K562 treated with DMSO at 1 percent for 24 hours (cell line): ENCODE results near the gene CEP104. TPM values are rescaled to one million over a fixed set of nuclear protein-coding genes. Genes with fewer than 3 reads are reported as not detected.

ENCODE experiments used
- total RNA-seq: library from RNA; unstranded; fragments of 300-600 nt; gene quantifications from 2 replicates; pipeline ENCODE4 v1.2.3, GENCODE V29; 2022; ENCODE audit warnings: low read depth; ENCODE audit not compliant: insufficient read depth

The CEP104 gene
- total RNA-seq = 35.2 and 43.7 TPM in 2 replicates

DNA sequence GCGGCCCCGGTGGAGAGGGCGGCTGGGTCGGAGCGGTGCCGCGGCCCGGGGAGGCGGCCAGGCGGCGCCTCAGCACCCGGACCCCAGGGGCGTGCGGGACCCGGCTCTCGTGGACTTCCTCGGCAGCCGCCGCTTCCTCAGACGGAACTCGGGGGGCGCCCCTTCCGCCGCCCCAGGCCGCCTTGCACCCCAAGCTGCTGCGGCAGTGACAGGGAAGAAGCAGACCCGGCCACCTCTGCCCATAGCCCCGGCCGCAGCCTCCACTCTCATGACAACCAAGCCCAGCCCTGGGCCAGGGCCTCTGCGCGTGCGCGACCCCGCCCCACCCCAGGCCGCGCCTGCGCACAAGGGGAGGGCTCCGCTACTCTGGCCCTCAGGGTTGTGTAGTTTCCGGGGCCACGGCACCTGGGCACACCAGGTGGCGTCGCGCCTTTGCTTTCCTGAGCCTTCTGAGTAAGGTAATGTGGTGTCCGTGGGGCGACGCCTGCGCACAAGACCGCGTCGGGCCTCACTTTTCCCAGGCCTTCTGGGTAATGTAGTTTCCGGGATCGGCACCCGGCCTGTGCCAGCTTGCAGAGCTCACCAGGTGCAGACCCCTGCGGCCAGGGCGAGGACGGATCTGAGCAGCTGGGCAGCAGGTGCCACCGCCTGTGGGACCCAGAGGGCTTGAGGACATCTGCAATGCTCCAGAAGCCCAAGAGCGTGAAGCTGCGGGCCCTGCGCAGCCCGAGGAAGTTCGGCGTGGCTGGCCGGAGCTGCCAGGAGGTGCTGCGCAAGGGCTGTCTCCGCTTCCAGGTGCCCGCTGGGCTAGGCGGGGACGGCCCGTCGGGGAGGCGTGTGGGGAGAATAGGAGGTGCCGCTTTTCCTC, at the start of gene CEP104, which contains the start of gene DFFB:
Gene CEP104 (minus strand): TSS at position 289 of the 868 bp plus-strand sequence. CDS start 4,804 bp downstream, outside the sequence.
Gene DFFB (plus strand): TSS at position 554 of the 868 bp plus-strand sequence. CDS start 128 bp downstream, at position 682.

DNA sequence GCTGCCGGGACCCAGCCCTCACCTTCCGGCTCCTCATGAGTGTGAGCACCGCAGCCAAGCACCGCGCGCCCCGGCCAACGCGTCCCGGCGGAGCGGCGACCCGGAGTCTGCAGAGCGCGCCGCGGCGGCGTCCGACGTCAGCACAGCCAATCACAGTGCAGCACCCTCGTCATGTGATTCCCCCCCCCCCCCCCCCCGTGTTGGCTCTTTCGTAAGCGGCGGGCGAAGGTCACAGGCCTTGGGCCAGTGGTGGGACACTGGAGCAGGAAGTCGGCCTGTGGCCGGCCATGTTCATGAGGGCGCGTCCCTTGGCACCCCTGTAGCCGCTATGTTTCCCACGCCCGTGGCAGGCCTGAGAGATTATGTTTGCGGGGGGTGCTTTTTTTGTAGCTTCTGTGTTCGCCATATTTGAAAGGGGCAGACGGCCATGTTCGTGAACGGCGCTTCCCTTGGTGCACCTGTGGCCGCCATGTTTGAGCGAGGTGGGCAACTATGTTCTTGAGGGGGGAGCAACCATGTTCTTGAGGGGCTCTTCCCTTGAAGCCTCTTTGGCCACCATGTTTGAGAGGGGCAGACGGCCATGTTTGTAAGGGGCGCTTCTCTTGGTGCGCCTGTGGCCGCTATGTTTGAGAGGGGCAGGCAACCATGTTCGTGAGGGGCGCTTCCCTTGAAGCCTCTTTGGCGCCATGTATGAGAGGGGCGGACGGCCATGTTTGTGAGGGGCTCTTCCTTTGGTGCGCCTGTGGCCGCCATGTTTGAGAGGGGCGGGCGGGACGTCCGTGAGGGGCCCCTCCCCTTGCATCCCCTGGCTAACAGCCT, 43.3 kb upstream of the CEP104 start, which contains the start of gene C1orf174:
Gene C1orf174 (minus strand): TSS at position 123 of the 819 bp plus-strand sequence. CDS start 86 bp downstream, at position 37.

DNA sequence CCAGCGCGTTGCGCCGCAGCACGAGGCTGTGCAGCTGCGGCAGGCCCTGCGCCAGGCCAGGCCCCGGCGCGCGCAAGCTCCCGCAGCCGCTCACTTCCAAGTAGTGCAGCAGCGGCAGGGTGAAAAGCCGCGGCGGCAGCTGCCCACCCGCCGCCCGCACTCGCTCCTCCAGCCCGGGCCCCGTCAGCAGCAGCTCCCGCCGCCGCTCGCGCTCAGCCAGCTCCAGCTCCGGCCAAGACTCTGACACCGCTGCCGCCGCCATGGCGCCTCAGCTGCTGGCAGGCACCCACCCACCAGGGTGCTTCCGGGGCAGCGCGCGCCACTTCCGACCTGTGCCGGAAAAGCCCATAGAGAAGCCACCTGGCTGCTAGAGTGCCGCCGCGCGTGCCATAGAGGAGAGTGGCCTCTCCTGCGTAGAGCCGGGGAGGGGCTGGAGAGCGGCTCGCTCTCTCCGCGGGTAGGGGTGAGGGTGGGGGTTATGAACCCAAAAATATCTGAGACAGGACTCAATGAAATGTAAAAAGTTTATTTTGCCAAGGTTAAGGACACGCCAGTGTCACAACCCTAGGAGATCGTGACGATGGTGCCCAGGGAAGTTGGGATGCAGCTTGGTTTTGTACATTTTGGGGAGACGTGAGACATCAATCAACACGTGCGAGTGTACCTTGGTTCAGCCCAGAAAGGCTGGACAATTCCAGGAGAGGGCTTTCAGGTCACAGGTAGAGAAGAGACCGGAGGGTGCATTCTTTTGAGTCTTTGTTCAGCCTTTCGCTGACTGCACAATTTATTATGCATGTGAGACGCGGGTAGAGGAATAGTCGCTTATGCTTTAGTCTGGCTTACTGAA, 60.6 kb downstream of the CEP104 start, which contains the start of gene LRRC47:
Gene LRRC47 (minus strand): TSS at position 284 of the 847 bp plus-strand sequence. CDS start 22 bp downstream, at position 262.

DNA sequence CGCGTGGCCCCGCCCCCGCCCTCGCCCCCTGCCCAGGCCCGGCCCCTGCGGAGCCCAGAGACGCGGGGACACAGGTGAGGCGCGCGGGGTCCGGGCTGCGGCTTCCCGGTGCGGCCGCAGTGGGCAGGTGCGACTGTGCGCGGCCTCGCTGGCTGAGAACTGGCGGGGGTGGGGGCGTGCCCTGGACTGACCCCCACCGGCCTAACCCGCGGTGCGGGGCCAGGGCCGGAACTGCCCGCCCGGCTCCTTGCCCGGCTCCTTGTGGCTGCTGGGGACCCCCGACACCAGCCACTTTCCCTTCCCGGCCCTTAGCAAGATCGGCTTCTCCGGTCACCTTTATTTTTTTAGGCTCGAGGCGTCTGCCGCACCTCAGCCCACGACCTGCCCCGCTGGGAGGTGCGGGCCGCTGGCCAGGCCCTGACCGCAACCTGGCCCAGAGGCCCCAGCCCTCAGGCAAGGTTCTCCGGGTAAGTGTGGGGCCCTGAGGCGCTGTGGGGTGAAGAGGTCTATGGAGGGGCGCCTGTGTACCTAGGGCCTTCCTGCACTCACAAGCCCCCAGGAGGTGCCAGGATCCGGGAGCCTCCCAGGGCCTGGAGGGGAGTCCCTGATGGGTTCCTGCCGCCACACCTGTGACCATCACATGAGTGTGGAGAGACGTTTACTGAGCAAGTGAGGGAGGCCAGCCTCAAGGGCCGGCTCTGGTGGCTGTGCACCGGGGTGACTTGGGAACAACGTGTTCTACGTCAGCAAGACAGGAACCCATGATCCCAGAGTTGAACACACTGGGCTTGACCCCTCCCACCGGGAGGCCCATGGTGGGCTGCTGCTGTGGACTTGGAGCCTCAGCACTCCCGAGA, 84.1 kb downstream of the CEP104 start, which contains the start of gene SMIM1:
Gene SMIM1 (plus strand): TSS at position 35 of the 857 bp plus-strand sequence. CDS start 2,625 bp downstream, outside the sequence.

Other genes with a start within 250 kb of the CEP104 start
- gene MEGF6, start 245.7 kb downstream of the CEP104 start, total RNA-seq = 2.3 and 5.2 TPM in 2 replicates
- gene TPRG1L, start 232.2 kb downstream of the CEP104 start, total RNA-seq = 24.3 and 29.6 TPM in 2 replicates
- 34.6 and 40.1 TPM in 2 replicates for gene WRAP73, start 207.1 kb downstream of the CEP104 start, total RNA-seq
- 1.3 and 1.7 TPM in 2 replicates for gene TP73, start 204.7 kb downstream of the CEP104 start, total RNA-seq
- gene CCDC27, start 104.8 kb downstream of the CEP104 start, total RNA-seq = not detected in 2 replicates
- gene SMIM1, start 84.5 kb downstream of the CEP104 start, total RNA-seq = 73.0 and 79.5 TPM in 2 replicates
- gene LRRC47, start 60.7 kb downstream of the CEP104 start, total RNA-seq = 50.5 and 51.7 TPM in 2 replicates
- 4.6 and 5.9 TPM in 2 replicates for gene DFFB, start 265 bp upstream of the CEP104 start, total RNA-seq
- 20.9 and 25.0 TPM in 2 replicates for gene C1orf174, start 43.1 kb upstream of the CEP104 start, total RNA-seq